Mesenchymal stem cell (in vitro differentiated cells and primary cell): Measurements from ENCODE around the gene TAAR1.

Experiments
- DNase-seq: peaks from one replicate; pipeline ENCODE4 v3.0.0-alpha.2; 2013
- H2AFZ ChIP-seq: one replicate; pipeline ENCODE4 v1.6.1; 2013; ENCODE audit warnings: low read depth, mild to moderate bottlenecking, control low read depth, inconsistent platforms, low read length, moderate library complexity
- H2AK5ac ChIP-seq: 2 replicates; pipeline ENCODE4 v1.6.1; 2013; ENCODE audit warnings: low read length, moderate library complexity, mild to moderate bottlenecking, inconsistent platforms; ENCODE audit not compliant: severe bottlenecking
- H2BK120ac ChIP-seq: one replicate; pipeline ENCODE4 v1.6.1; 2013; ENCODE audit warnings: low read depth, mild to moderate bottlenecking, inconsistent platforms, low read length, moderate library complexity
- H2BK12ac ChIP-seq, 2 experiments: one replicate each; pipeline ENCODE4 v1.6.1; 2013; ENCODE audit warnings: inconsistent platforms in 2 of 2, low read length in 2 of 2, mild to moderate bottlenecking in 2 of 2, moderate library complexity in 2 of 2, control low read depth in 1 of 2
- H2BK15ac ChIP-seq: one replicate; pipeline ENCODE4 v1.6.1; 2013; ENCODE audit warnings: mild to moderate bottlenecking, low read depth, inconsistent platforms; ENCODE audit not compliant: poor library complexity, severe bottlenecking
- H2BK5ac ChIP-seq: 2 replicates; pipeline ENCODE4 v1.6.1; 2013; ENCODE audit warnings: low read depth, mild to moderate bottlenecking, low read length, control low read depth, inconsistent platforms; ENCODE audit not compliant: poor library complexity, severe bottlenecking
- H3K14ac ChIP-seq, 2 experiments: one replicate each; pipeline ENCODE4 v1.6.1; 2013; ENCODE audit warnings: inconsistent platforms in 2 of 2, low read length in 2 of 2, control low read depth in 1 of 2, mild to moderate bottlenecking in 1 of 2, moderate library complexity in 1 of 2
- H3K18ac ChIP-seq, 2 experiments: one replicate each; pipeline ENCODE4 v1.6.1; 2013; ENCODE audit warnings: inconsistent platforms in 2 of 2, low read length in 2 of 2, control low read depth in 1 of 2, low read depth in 1 of 2, mild to moderate bottlenecking in 1 of 2
- H3K23ac ChIP-seq, 2 experiments: one replicate each; pipeline ENCODE4 v1.6.1; 2013; ENCODE audit warnings: inconsistent platforms in 2 of 2, low read length in 2 of 2, mild to moderate bottlenecking in 2 of 2, moderate library complexity in 2 of 2, control low read depth in 1 of 2
- H3K27ac ChIP-seq: 2 replicates; pipeline ENCODE4 v1.5.1; 2013; ENCODE audit warnings: mild to moderate bottlenecking, moderate library complexity, low read length, control low read depth, inconsistent platforms; ENCODE audit not compliant: poor library complexity, severe bottlenecking
- H3K27me3 ChIP-seq, 2 experiments: 2 replicates each; pipeline versions ENCODE4 v1.6.1 to v1.7.0; 2013; ENCODE audit warnings: low read length in 2 of 2, mild to moderate bottlenecking in 2 of 2, moderate library complexity in 2 of 2, control low read depth in 1 of 2, inconsistent platforms in 1 of 2; ENCODE audit not compliant: control insufficient read depth in 1 of 2, insufficient read depth in 1 of 2
- H3K36me3 ChIP-seq, 2 experiments: 2 replicates each; pipeline versions ENCODE4 v1.6.1 to v1.7.0; 2013; ENCODE audit warnings: low read length in 2 of 2, control low read depth in 1 of 2, inconsistent platforms in 1 of 2, low read depth in 1 of 2, mild to moderate bottlenecking in 1 of 2; ENCODE audit not compliant: insufficient read depth in 2 of 2, control insufficient read depth in 1 of 2
- H3K4ac ChIP-seq, 2 experiments: one replicate each; pipeline ENCODE4 v1.6.1; 2013; ENCODE audit warnings: inconsistent platforms in 2 of 2, low read length in 2 of 2, mild to moderate bottlenecking in 2 of 2, moderate library complexity in 2 of 2, control low read depth in 1 of 2, low read depth in 1 of 2
- H3K4me1 ChIP-seq: 2 replicates; pipeline ENCODE4 v1.6.1; 2013; ENCODE audit warnings: low read depth, low read length, control low read depth; ENCODE audit not compliant: control insufficient read depth, insufficient read depth
- H3K4me2 ChIP-seq: 2 replicates; pipeline ENCODE4 v1.6.1; 2013; ENCODE audit warnings: low read length, mild to moderate bottlenecking, inconsistent platforms; ENCODE audit not compliant: poor library complexity, severe bottlenecking
- H3K4me3 ChIP-seq, 2 experiments: 2 replicates each; pipeline versions ENCODE4 v1.5.1 to v1.7.0; 2013; ENCODE audit warnings: low read length in 2 of 2, mild to moderate bottlenecking in 2 of 2, control low read depth in 1 of 2, low read depth in 1 of 2; ENCODE audit not compliant: insufficient read depth in 1 of 2
- H3K79me1 ChIP-seq: replicated peaks from 2 replicates; pipeline ENCODE4 v1.6.1; 2013; ENCODE audit warnings: mild to moderate bottlenecking, control low read depth, low read length, inconsistent platforms; ENCODE audit not compliant: poor library complexity, severe bottlenecking
- H3K9ac ChIP-seq: 2 replicates; pipeline ENCODE4 v1.7.0; 2013; ENCODE audit warnings: mild to moderate bottlenecking, low read length, moderate library complexity
- H3K9me3 ChIP-seq: 2 replicates; pipeline ENCODE4 v1.7.0; 2013; ENCODE audit warnings: mild to moderate bottlenecking, low read length; ENCODE audit not compliant: control insufficient read depth
- H4K8ac ChIP-seq: one replicate; pipeline ENCODE4 v1.6.1; 2013; ENCODE audit warnings: inconsistent platforms, mild to moderate bottlenecking, low read length, moderate library complexity
- H4K91ac ChIP-seq: one replicate; pipeline ENCODE4 v1.6.1; 2013; ENCODE audit warnings: mild to moderate bottlenecking, low read length, inconsistent platforms
- WGBS: methylation state at CpG from one replicate; pipeline ENCODE4 v1.1.7; 2013; ENCODE audit warnings: mixed read lengths; 5-methylcytosine and 5-hydroxymethylcytosine counted together

Gene TAAR1

DNA sequence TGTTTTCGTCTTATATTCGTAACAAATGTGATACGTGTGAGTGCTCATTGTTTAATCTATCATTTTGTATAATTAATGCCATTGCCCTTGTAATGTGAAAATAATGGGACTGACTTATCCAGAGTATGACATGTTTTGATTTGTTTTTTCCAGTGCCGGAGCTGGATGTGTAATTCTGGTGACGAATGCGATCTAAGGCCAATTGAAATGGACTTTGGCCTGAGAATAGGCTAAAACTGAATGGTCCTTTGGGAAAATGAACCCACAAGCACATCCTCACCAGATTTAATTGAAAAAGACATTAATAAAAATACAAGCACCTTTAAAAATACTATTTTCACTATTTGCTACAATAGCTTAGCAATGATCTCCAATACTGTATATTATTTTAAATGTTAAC is 62.8 kb downstream of the TAAR1 start:
- Histone ChIP-seq H3K9me3 (no peaks in the 10 kb centered on the region), H3K4me1 (no peaks in the 10 kb centered on the region), H3K79me1 (no peaks in the 10 kb centered on the region), H3K36me3 (no peaks in the 10 kb centered on the region), H3K27me3 (no peaks in the 10 kb centered on the region), H3K23ac (no peak overlapping the region), H3K4ac (no peak overlapping the region), H3K27ac (no peak overlapping the region), H4K8ac (no peak overlapping the region), H3K4me3 (no peak overlapping the region), H3K18ac (no peak overlapping the region), H2BK120ac (no peak overlapping the region), H2BK12ac (no peak overlapping the region), H2AK5ac (no peak overlapping the region), H4K91ac (no peak overlapping the region), H3K4me2 (no peak overlapping the region), H2BK5ac (no peak overlapping the region), H3K14ac (no peak overlapping the region), H3K9ac (no peak overlapping the region), H2BK15ac (no peak overlapping the region), H2AFZ (no peak overlapping the region)
- DNase-seq = no peak
- 87% methylated on average over 3 of the region's 6 CpGs for WGBS
